ENCODE measurements around the gene GAGE13.
"Not testable (repeated sequence)": the region's sequence is repeated elsewhere in the genome, so short reads cannot be mapped to it uniquely, and the experiment has no call there.

The GAGE13 gene

DNA sequence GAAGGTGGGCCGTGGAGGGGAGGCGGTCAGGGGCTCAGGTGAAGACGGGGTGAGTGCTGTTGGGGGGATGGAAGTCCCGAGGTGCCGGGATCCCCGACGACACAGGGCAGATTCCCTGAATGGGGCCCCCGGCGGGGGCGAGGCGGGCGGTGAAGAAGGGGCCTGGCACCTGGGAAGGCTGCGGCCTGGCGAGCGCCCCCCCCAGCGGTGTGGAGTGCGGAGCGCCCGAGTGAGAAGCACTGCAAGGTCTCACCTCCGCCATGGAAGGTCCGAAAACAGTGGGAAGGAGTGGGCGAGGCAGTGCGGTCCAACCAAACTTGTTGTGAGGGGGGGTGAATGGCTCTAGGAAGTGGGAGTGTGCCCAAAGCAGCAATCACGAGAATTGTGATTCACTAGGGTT lies 10.1 kb downstream of the GAGE13 start:
- not testable (repeated sequence) for DNase-seq

DNA sequence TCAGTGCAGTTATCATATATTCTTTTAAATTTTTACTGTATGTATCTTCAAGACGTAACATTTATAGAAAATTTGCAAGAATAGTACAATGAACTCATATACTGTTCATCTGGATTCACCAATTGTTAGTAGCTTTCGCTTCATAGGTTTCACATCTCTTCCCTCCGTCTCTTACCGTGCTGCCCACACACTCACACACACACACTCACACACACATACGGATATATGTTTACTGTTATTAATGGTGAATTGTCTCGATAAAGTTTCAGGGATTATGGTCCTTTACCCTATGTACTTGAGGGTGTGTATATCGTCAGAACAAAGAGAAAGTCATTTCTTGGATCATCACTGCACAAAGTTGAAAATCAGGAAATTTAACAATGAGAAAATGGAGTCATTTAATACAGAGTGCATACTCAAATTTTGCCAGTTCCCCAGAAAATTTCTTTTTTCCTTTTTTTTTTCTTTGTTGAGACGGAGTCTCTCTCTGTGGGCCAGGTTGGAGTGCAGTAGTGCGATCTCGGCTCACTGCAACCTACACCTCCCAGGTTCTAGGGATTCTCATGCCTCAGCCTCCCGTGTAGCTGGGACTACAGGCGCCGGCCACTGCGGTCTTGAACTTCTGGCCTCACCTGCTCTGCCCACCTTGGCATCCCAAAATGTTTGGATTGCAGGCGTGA lies 13.3 kb downstream of the GAGE13 start:
- not testable (repeated sequence) for DNase-seq

DNA sequence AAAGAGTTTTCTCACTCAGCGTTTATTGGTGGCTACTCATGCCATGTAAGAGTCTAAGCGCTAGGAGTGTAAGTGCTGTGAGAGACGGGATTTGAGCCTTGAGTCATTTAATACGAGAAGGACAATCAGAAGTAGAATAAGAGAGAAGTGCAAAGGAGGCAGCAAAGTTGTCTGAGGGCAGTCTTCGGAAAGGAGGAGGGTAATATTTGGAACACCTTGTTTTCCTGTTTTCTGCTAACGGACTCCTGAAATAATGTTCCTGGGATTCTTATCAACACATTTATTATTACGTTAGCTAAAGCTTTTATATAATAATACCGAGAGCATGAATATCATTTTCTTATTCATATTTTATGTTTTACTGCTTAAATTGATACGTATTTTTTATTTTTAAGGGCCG lies 14.0 kb downstream of the GAGE13 start:
- not testable (repeated sequence) for DNase-seq

DNA sequence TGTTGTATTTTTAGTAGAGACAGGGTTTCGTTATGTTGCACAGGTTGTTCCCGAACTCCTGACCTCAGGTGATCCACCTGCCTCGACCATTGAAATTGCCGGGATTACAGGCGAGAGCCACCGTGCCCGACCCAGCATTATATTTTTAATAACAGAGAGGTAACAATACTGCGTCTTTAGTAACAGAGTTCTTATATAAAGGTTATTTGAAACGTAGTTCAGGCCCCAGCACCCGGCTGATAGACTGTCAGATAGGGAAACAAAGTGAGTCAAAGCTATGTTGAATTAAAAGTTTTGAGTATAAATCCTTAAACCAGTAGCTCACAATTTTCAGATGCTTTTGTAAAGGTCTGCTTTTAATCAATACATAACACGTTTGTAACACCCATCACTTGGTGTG lies 14.8 kb downstream of the GAGE13 start:
- not testable (repeated sequence) for DNase-seq
